ENCODE measurements around the gene GXYLT1.

DNA sequence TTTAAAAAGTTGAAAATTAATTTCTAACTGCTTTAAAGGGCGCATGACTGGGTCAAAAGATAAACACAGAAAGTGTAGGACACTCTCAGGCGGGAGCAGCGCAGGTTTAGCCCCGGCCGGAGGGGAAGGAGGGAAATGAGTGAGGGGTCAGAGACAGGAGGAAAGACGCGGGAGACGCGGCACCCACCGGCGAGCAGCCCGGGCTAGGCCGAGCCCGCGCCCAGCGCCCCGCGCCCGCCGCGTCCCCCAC is 591 bp downstream of the GXYLT1 start:
- TF ChIP-seq EZH2 (IDR thresholded peaks at IDR 0.05; ENCODE audit: borderline replicate concordance, low read depth, low read length), result no peak
- TF ChIP-seq GTF2E2 (tag; IDR thresholded peaks at IDR 0.05), result no peak; the same call in 1 of the 2 replicates
- TF ChIP-seq CREB5 (CRISPR knock-in tag; IDR thresholded peaks at IDR 0.05), result no peak
- no peak for TF ChIP-seq ZFP30 (CRISPR knock-in tag; IDR thresholded peaks at IDR 0.05; ENCODE audit: borderline replicate concordance)
- TF ChIP-seq, protein P1, sequence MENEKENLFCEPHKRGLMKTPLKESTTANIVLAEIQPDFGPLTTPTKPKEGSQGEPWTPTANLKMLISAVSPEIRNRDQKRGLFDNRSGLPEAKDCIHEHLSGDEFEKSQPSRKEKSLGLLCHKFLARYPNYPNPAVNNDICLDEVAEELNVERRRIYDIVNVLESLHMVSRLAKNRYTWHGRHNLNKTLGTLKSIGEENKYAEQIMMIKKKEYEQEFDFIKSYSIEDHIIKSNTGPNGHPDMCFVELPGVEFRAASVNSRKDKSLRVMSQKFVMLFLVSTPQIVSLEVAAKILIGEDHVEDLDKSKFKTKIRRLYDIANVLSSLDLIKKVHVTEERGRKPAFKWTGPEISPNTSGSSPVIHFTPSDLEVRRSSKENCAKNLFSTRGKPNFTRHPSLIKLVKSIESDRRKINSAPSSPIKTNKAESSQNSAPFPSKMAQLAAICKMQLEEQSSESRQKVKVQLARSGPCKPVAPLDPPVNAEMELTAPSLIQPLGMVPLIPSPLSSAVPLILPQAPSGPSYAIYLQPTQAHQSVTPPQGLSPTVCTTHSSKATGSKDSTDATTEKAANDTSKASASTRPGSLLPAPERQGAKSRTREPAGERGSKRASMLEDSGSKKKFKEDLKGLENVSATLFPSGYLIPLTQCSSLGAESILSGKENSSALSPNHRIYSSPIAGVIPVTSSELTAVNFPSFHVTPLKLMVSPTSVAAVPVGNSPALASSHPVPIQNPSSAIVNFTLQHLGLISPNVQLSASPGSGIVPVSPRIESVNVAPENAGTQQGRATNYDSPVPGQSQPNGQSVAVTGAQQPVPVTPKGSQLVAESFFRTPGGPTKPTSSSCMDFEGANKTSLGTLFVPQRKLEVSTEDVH (IDR thresholded peaks at IDR 0.05; ENCODE audit: low read depth, partially characterized antibody), result no peak
- TF ChIP-seq ZNF695 (CRISPR knock-in tag; IDR thresholded peaks at IDR 0.05), result no peak
- no peak for TF ChIP-seq CHD4 (IDR thresholded peaks at IDR 0.05; ENCODE audit: insufficient read depth, insufficient replicate concordance, low read depth, low read length, poor library complexity, severe bottlenecking)
- no peak for TF ChIP-seq TAF1 (IDR thresholded peaks at IDR 0.05; ENCODE audit: control insufficient read depth, extremely low read depth, insufficient read depth, low read length, severe bottlenecking)
- TF ChIP-seq, protein P2, sequence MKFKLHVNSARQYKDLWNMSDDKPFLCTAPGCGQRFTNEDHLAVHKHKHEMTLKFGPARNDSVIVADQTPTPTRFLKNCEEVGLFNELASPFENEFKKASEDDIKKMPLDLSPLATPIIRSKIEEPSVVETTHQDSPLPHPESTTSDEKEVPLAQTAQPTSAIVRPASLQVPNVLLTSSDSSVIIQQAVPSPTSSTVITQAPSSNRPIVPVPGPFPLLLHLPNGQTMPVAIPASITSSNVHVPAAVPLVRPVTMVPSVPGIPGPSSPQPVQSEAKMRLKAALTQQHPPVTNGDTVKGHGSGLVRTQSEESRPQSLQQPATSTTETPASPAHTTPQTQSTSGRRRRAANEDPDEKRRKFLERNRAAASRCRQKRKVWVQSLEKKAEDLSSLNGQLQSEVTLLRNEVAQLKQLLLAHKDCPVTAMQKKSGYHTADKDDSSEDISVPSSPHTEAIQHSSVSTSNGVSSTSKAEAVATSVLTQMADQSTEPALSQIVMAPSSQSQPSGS (CRISPR knock-in tag; IDR thresholded peaks at IDR 0.05), result no peak
- no peak for TF ChIP-seq MYBL2 (IDR thresholded peaks at IDR 0.05; ENCODE audit: low read depth)
- no peak for TF ChIP-seq MYBL2 (CRISPR knock-in tag; IDR thresholded peaks at IDR 0.05; ENCODE audit: borderline replicate concordance)
- no peak for TF ChIP-seq LARP7 (IDR thresholded peaks at IDR 0.05)
- TF ChIP-seq SMARCA4 (IDR thresholded peaks at IDR 0.05), result no peak
